ENCODE data around the gene FAM171A2. TPM values are rescaled to one million over a fixed set of nuclear protein-coding genes. Genes with fewer than 3 reads are reported as not detected.
A peak's percentile ranks its signal among the peaks of the same experiment; 100 is the strongest.
"Not testable (repeated sequence)": the region's sequence is repeated elsewhere in the genome, so short reads cannot be mapped to it uniquely, and the experiment has no call there.

The FAM171A2 gene
- total RNA-seq, 2 donors from 2014 or later = 0.35 to 0.43 TPM

GRCh38 chr17:44343510-44344209 is 20.0 kb downstream of the FAM171A2 start:
- no peaks in the 10 kb centered on the region for H3K9me3 Mint-ChIP-seq
- peaks cover 0 to 8% of the 10 kb centered on the region in 2 donors for H3K36me3 Mint-ChIP-seq
- ATAC-seq (no peak), DNase-seq (ENCODE audit: low spot score in 2 of 2) (no peak)
- H3K27ac Mint-ChIP-seq = no peak overlapping the region

- not testable (repeated sequence) for H3K27ac Mint-ChIP-seq; ATAC-seq; DNase-seq (ENCODE audit: low spot score in 2 of 2); H3K36me3 Mint-ChIP-seq; H3K9me3 Mint-ChIP-seq
These were observed 23.1 kb downstream of the FAM171A2 start for GRCh38 chr17:44340553-44340952.

DNA sequence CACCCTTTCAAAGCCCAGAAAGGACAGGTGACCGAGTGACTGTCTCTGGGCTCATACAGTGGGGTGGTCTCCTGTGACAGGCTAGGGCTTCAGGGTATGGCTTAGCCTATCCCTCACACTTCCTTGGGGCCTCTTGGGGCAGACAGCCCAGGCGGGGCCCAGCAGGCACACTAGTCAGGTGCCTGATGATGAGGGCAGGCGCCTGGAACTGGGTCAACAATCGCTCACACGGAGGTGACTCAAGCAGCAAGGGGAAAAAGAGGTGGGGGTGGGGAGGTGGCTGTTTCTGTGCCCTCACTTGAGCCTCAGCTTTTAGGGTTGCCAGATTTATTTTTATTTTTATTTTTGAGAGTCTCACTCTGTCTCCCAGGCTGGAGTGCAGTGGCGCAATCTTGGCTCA is 25.0 kb downstream of the FAM171A2 start:
- Mint-ChIP-seq H3K36me3 (no peaks in the 10 kb centered on the region), H3K27ac (no peak overlapping the region), H3K9me3 (no peaks in the 10 kb centered on the region)
- ATAC-seq (peak; percentile 54 to 78), DNase-seq (ENCODE audit: low spot score in 2 of 2) (no peak)

- ATAC-seq = no peak
- no peak for DNase-seq (ENCODE audit: low spot score in 2 of 2)
- H3K27ac Mint-ChIP-seq = no peak overlapping the region
- no peaks in the 10 kb centered on the region for H3K9me3 Mint-ChIP-seq
- H3K36me3 Mint-ChIP-seq = no peaks in the 10 kb centered on the region
These were observed 27.7 kb downstream of the FAM171A2 start for GRCh38 chr17:44335968-44336367.

DNA sequence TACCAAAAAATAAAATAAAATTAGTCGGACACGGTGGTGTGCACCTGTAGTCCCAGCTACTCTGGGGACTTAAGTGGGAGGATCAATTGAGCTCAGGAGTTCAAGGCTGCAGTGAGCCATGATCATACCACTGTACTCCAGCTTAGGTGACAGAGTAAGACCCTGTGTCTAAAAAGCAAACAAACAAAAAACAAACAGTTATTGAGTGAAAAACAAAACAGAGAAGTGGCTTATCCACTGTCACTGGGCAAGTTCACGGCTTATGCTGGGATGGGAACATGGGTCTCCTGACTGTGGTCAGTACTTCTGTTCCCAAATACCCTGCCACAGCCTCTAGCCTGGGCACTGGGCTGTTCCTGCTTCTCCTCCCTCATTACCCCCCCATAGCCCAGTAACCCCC is 28.1 kb downstream of the FAM171A2 start:
- Mint-ChIP-seq H3K9me3 (no peaks in the 10 kb centered on the region), H3K27ac (no peak overlapping the region), H3K36me3 (no peaks in the 10 kb centered on the region)
- ATAC-seq (no peak), DNase-seq (ENCODE audit: low spot score in 2 of 2) (no peak)

DNA sequence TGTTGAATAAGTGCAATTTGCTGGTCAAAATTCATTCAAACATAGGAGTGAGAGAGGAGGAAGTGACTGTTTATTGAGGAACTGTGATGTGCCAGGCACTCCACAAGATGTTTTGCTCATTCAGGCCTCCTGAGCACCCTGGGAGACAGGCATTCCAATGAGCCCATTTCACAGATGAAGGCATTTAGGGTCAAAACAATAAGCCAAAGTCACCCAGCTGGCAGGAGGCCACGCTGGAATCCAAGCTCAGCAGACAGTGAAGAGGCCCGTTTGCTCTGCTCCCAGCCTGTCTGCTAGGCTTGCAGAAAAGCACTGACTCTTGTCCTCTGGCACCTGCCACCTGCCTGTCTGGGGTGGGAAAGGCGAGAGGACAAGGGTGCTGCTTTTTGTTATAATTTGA is 28.9 kb downstream of the FAM171A2 start:
- Mint-ChIP-seq H3K9me3 (no peaks in the 10 kb centered on the region), H3K27ac (no peak overlapping the region), H3K36me3 (no peaks in the 10 kb centered on the region)
- no peak for DNase-seq (ENCODE audit: low spot score in 2 of 2)
- ATAC-seq = no peak

DNA sequence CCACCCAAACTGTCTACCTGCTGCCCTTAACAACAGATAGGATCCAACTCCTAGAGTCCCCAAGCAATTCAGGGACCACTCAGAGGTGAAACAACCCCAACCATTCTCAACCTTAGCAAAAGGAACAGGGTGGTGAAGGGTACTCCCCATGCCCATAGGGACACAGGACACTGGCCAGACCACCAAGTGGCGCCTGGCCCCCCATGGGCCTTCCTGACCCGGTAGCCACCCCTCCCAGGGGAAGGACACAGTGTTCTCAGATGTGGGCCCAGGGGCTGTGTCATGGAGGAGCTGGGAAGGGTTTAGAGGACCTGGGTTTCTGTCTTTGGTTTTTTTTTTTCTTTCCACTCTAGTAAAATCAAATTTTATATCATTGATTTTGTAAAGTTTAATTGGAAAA is 29.3 kb downstream of the FAM171A2 start:
- no peak overlapping the region for H3K27ac Mint-ChIP-seq
- no peaks in the 10 kb centered on the region for H3K36me3 Mint-ChIP-seq
- no peaks in the 10 kb centered on the region for H3K9me3 Mint-ChIP-seq
- no peak for ATAC-seq
- DNase-seq (ENCODE audit: low spot score in 2 of 2) = no peak

DNA sequence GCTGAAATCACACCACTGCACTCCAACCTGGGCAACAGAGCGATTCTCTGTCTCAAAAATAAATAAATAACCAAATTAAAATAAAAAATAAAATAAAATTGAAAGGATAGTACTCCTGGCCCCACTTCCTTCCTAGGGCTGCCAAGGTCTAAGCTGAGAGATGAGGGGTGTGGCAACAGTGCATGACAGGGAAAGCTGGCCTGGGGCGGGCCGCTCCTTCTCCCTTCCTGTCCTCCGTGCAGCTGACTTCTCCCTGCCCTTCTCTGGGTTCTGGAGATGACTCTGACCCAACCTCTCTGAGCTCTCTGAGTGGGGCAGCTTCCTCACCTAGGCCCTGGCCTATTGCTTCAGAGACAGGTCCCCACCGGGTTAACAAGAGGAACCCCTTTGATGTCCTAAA is 30.3 kb downstream of the FAM171A2 start:
- H3K36me3 Mint-ChIP-seq = no peaks in the 10 kb centered on the region
- DNase-seq (ENCODE audit: low spot score in 2 of 2) (no peak), ATAC-seq (no peak)
- no peak overlapping the region for H3K27ac Mint-ChIP-seq
- no peaks in the 10 kb centered on the region for H3K9me3 Mint-ChIP-seq

DNA sequence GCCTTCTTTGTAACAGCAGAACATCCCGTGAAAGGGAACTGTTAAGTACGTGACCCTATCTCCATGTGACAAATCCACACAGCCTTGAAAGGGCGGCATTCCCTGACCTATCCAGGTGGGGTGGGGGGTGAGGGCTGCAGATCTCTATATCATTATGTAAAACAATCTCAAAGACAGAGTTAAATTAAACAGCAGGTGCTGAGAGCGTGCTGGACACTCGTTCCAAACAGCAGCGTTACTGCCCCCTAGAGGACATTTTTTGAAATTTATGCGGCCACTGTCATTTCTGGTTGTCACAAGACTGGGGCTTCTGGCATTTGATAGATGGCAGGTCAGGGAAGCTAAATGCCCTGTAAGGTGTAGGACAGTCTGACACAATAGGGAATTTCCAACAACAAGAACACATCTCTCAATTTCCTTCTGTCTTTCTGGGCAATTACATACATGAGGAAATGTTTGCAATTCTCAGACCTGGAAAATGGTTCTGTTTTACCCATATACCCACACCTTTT is 32.3 kb downstream of the FAM171A2 start:
- Mint-ChIP-seq H3K27ac (no peak overlapping the region), H3K9me3 (no peaks in the 10 kb centered on the region), H3K36me3 (no peaks in the 10 kb centered on the region)
- DNase-seq (ENCODE audit: low spot score in 2 of 2) (peak in 1 of 2 donors; percentile 84), ATAC-seq (peak; percentile 49 to 65)

GRCh38 chr17:44330263-44330662 is 33.4 kb downstream of the FAM171A2 start:
- H3K9me3 Mint-ChIP-seq; DNase-seq (ENCODE audit: low spot score in 2 of 2): not testable (repeated sequence)

DNA sequence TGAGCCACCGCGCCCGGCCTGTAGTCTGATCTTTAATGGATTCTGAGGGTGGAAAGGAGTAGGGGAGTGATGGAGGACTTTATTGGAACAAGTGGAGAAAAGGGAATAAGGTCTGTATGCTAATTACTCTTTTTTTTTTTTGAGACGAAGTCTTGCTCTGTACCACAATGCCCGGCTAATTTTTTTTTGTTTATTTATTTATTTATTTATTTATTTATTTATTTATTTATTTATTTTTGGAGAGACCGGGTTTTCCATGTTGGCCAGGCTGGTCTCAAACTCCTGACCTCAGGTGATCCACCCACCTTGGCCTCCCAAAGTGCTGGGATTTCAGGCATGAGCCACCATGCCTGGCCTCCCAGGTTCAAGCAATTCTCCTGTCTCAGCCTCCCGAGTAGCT is 34.1 kb downstream of the FAM171A2 start:
- not testable (repeated sequence) for H3K36me3 Mint-ChIP-seq; ATAC-seq; H3K27ac Mint-ChIP-seq; DNase-seq (ENCODE audit: low spot score in 2 of 2); H3K9me3 Mint-ChIP-seq

More at GRCh38 chr17:44330263-44330662, 33.4 kb downstream of the FAM171A2 start:
- H3K36me3 Mint-ChIP-seq, ATAC-seq, H3K27ac Mint-ChIP-seq: not testable (repeated sequence)

- peak overlapping the region; percentile 60 to 95 for H3K27ac Mint-ChIP-seq
- H3K36me3 Mint-ChIP-seq = peaks cover 0 to 5% of the 10 kb centered on the region in 2 donors
- DNase-seq (ENCODE audit: low spot score in 2 of 2) (no peak), ATAC-seq (no peak)
- no peaks in the 10 kb centered on the region for H3K9me3 Mint-ChIP-seq
These were observed 35.8 kb downstream of the FAM171A2 start for GRCh38 chr17:44327715-44328449.

GRCh38 chr17:44326861-44327444 is 36.7 kb downstream of the FAM171A2 start:
- Mint-ChIP-seq H3K36me3 (peaks cover 0 to 5% of the 10 kb centered on the region in 2 donors), H3K27ac (peak overlapping the region; percentile 87 to 95), H3K9me3 (no peaks in the 10 kb centered on the region)
- ATAC-seq = peak; percentile 46 to 77
- peak; percentile 85 to 90 for DNase-seq (ENCODE audit: low spot score in 2 of 2)

DNA sequence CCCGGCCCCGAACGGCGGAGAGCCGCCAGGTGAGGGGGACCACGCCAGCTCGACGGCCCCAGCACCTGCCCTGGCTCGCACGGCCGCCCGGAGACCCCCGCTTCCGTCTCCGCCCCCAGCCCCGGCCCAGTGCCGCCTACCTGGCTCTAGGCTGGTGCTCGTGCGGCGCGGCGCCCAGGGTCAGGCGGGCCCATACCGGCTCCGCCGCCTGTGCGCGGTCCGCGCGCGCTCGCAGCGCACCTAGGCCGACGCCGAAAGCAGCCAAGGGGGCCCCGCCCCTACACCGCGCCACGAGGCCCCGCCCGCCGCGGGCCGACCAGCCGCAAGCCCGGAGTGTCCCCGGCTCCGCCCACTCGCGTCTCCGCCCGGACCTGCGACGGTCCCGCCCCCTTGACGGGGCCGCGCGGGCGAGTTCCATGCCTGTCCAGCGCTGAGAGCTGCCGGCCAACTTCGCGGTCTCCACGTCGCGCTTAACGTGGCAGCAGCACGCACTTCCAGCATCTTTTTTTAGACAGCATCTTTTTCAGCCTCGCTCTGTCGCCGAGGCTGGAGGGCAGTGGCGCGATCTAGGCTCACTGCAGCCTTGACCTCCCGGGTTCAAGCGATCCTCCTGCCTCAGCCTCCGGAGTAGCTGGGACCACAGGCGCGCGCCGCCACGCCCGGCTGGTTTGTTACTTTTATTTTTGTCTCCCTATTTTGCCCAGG is 38.9 kb downstream of the FAM171A2 start, which contains the start of gene SLC25A39:
Gene SLC25A39 (minus strand): TSS at position 253 of the 705 bp plus-strand sequence. CDS start 1,261 bp downstream, outside the sequence.
- ATAC-seq = peak; percentile 80 to 81
- no peaks in the 10 kb centered on the region for H3K9me3 Mint-ChIP-seq
- H3K36me3 Mint-ChIP-seq = peaks cover 0 to 5% of the 10 kb centered on the region in 2 donors
- H3K27ac Mint-ChIP-seq = peak within 1 kb of the TSS; percentile 95 to 97
- peak; percentile 96 to 99 for DNase-seq (ENCODE audit: low spot score in 2 of 2)

DNA sequence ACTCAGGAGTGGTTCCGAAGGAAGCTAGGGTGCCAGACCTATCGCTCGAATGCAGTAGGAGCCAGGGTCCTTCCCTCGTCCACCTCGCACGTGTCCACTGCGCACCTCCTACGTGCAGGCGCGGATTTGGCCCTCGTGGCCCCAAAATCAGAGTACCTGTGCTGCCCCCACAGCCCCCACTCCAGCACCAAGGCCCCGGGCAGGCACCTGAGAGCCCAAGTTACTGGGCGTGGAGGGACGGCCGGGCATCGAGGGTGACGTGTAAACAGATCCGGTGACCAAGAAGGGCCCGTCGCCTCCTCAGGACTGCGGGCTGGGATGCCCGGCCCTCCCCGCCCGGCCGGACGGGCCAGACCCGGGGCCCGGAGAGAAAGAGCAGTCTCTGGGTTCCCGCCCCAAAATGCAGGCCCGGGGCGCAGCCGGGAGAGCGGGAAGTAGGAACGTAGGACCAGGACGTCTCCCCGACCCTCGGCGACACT is 39.5 kb downstream of the FAM171A2 start:
- H3K36me3 Mint-ChIP-seq = peaks cover 0 to 5% of the 10 kb centered on the region in 2 donors
- peak in 1 of 2 donors; percentile 15 for ATAC-seq
- H3K27ac Mint-ChIP-seq = peak overlapping the region; percentile 44 to 63
- no peaks in the 10 kb centered on the region for H3K9me3 Mint-ChIP-seq
- peak in 1 of 2 donors; percentile 65 for DNase-seq (ENCODE audit: low spot score in 2 of 2)

GRCh38 chr17:44323359-44324091 is 40.1 kb downstream of the FAM171A2 start:
- no peak for DNase-seq (ENCODE audit: low spot score in 2 of 2)
- H3K27ac Mint-ChIP-seq = peak overlapping the region; percentile 44 to 63

More at GRCh38 chr17:44323359-44324091, 40.1 kb downstream of the FAM171A2 start:
- Mint-ChIP-seq H3K9me3 (no peaks in the 10 kb centered on the region), H3K36me3 (peaks cover 0 to 5% of the 10 kb centered on the region in 2 donors)
- ATAC-seq = no peak
